GM18507 (cell line): ENCODE data around the gene PSMB7.

Experiments used
- DNase-seq: peaks from one replicate; pipeline ENCODE4 v3.0.0; 2011; ENCODE audit warnings: low read depth; ENCODE audit not compliant: insufficient read length; ENCODE audit errors: extremely low spot score
- FAIRE-seq: peaks from 2 replicates; lab custom pipeline; 2011; peaks lifted over from hg19 to GRCh38; lab: Jason Lieb, UNC

The PSMB7 gene

GRCh38 chr9:124364141-124364540, 51.1 kb downstream of the PSMB7 start:
- DNase-seq = no peak
- FAIRE-seq = no peak

GRCh38 chr9:124363326-124364096, 51.7 kb downstream of the PSMB7 start:
- DNase-seq (no peak), FAIRE-seq (no peak)

DNA sequence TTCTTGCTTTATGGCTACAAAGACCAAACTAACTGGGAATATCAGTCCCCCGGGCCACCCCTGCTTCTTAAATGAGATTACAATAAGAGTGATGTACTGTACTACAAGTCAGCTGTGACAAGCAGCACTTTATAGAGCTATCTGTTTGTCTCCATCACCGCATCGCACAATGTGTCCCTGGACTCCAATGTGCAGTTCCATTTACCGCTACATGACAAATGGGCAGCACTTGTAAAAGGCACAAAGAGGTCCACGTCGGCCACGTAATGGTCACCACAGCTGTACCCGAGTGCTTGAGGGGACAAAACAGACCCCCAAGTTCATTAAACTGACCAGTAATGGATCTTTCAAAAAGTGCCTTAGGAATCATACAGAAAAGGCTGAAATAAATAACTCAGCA, 54.1 kb downstream of the PSMB7 start:
- FAIRE-seq = no peak
- DNase-seq = no peak

- DNase-seq (no peak), FAIRE-seq (no peak)
Observed at GRCh38 chr9:124359855-124360678, 55.2 kb downstream of the PSMB7 start.

GRCh38 chr9:124359426-124359825, 55.8 kb downstream of the PSMB7 start:
- no peak for DNase-seq
- no peak for FAIRE-seq

GRCh38 chr9:124358631-124359030, 56.6 kb downstream of the PSMB7 start:
- no peak for DNase-seq
- no peak for FAIRE-seq

- DNase-seq (no peak), FAIRE-seq (no peak)
Observed at GRCh38 chr9:124357721-124358361, 57.4 kb downstream of the PSMB7 start.

GRCh38 chr9:124356745-124357390, 58.4 kb downstream of the PSMB7 start:
- FAIRE-seq = no peak
- no peak for DNase-seq

GRCh38 chr9:124355941-124356744, 59.1 kb downstream of the PSMB7 start:
- no peak for FAIRE-seq

GRCh38 chr9:124355039-124355940, 60.0 kb downstream of the PSMB7 start:
- DNase-seq (no peak), FAIRE-seq (no peak)

More at GRCh38 chr9:124355941-124356744, 59.1 kb downstream of the PSMB7 start:
- no peak for DNase-seq

DNA sequence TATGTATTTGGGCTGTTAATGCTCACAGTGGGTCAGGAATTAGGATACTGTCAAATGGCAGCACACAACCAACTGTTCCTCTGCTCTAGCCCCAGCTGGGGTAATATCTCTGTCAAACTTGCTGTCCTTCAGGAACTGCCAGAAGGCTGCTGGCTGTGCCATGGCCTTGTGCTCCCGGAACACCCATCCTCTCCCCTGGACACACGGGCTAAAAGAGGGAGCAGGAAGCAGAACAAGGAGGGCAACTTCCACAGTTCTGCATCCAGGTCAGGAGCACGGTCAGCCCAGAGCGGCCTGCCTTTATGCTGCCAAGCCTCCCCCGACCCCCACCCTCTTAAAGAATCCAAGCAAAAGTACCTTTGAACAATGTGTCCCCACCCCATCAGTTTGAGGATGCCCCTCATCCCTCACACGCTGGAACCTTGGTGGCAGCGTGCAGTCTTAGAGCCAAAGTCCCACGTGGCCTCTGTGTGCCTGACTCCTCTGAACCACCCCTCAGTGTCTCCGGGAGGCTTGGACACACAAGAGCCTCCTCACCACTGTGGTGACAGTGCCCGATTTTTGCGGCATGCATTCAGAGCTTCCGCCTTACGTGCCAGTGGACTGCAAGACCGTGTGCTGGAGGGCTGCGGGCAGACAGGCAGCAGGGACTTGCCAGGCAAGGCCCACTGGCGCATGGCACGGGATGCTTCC, 60.8 kb downstream of the PSMB7 start:
- no peak for DNase-seq
- FAIRE-seq = no peak

DNA sequence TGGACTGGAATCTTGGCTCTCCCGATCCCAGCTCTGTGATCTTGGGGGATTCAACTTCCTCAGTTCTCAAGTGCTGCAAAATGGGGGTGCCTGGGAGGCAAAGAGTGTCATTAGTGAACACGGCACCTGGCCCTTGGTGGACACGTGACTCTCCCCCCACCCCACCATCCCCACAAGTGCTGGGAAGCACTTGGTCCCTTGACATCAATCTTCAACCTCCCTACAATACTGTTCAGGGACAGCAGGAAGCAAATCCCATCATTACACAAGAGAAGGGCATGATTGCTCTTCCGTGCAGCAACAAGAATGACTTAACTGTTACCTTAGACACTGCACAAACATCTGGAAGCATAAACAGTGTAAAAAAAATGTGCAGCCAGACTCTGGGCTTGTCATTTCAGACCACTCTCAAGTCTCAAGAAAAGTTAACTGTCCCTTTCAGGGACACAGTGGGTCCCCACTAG, 61.4 kb downstream of the PSMB7 start:
- FAIRE-seq = no peak

DNA sequence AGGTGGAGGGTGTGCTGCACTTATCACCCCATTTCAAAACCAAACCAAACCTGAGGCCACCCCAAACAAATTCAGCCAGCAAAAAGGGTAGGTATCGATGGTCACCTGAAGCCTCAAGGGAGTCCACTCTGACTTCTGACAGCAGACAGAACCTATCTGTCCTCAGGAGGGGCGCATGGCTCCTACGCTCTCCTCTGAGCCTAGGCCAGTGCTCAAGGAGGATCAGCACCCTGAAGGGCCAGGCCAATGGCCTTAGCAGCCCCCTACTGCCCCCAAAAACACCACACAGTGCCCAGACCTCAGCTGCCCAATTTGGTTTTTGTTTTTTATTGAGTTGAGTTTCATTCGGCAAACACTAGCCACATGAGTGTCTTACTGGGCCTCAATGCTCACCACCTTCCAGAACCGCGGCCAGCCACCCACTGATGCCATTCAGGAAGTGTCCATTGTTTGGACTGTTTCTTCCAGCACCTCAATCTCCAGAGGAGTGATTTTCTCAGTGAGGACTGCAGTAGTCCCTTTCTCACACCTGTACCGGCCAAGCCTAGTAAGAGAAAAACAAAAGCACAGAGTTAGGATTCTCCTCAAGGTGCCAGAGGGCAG, 62.0 kb downstream of the PSMB7 start:
- FAIRE-seq = no peak

More for the DNA sequence above, 61.4 kb downstream of the PSMB7 start:
- DNase-seq = no peak

DNA sequence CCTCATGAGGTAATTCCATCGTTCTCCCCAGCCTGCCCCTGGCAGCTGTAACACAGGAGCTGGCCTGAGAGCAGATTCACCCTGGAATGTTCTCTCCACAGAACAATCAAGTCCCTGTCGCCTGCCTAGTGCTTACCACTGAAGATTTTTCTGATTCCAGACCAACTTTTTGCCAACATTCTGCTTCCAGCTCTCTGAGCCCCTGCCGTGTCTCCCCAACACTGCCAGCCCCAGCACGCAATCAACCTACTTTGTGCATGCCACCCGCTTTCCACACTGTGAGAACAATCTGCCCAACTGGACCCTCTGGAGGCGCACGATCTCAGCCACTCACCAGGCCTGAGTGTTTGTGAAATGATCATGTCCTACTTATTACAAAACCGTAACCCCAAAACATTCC, 62.6 kb downstream of the PSMB7 start:
- no peak for FAIRE-seq

More for the DNA sequence above, 62.0 kb downstream of the PSMB7 start:
- no peak for DNase-seq

GRCh38 chr9:124351672-124352468, 63.4 kb downstream of the PSMB7 start:
- no peak for FAIRE-seq

More for the DNA sequence above, 62.6 kb downstream of the PSMB7 start:
- DNase-seq = no peak

More at GRCh38 chr9:124351672-124352468, 63.4 kb downstream of the PSMB7 start:
- no peak for DNase-seq
